HTR-8/SVneo (cell line): ENCODE data around the gene WLS.
"Not testable (repeated sequence)": the region's sequence is repeated elsewhere in the genome, so short reads cannot be mapped to it uniquely, and the experiment has no call there.

Source experiments
- DNase-seq: peaks from one replicate; pipeline ENCODE4 v3.0.0; 2011; ENCODE audit warnings: low spot score, mixed read lengths; ENCODE audit not compliant: insufficient read length
- FAIRE-seq: peaks from 2 replicates; lab custom pipeline; 2011; peaks lifted over from hg19 to GRCh38; lab: Jason Lieb, UNC

WLS gene

GRCh38 chr1:68173936-68174737 lies 58.2 kb downstream of the WLS start:
- FAIRE-seq, result peak; percentile 95
- peak; percentile 73 for DNase-seq

GRCh38 chr1:68173283-68173935 lies 58.9 kb downstream of the WLS start:
- FAIRE-seq, result no peak
- DNase-seq, result no peak

GRCh38 chr1:68171795-68172194 lies 60.5 kb downstream of the WLS start:
- not testable (repeated sequence) for FAIRE-seq, DNase-seq

GRCh38 chr1:68168545-68169171 lies 63.7 kb downstream of the WLS start:
- no peak for DNase-seq
- FAIRE-seq, result no peak

GRCh38 chr1:68167211-68167610 lies 65.1 kb downstream of the WLS start:
- DNase-seq (no peak), FAIRE-seq (no peak)

- no peak for FAIRE-seq
- no peak for DNase-seq
These were observed 66.0 kb downstream of the WLS start for GRCh38 chr1:68166348-68166747.

- DNase-seq (no peak), FAIRE-seq (no peak)
These were observed 66.7 kb downstream of the WLS start for GRCh38 chr1:68165665-68166064.

GRCh38 chr1:68164918-68165317 lies 67.4 kb downstream of the WLS start:
- no peak for FAIRE-seq
- no peak for DNase-seq

- DNase-seq (no peak), FAIRE-seq (no peak)
These were observed 69.1 kb downstream of the WLS start for GRCh38 chr1:68163220-68163619.

GRCh38 chr1:68162761-68163160 lies 69.6 kb downstream of the WLS start:
- no peak for DNase-seq
- FAIRE-seq, result no peak

- not testable (repeated sequence) for FAIRE-seq, DNase-seq
These were observed 70.7 kb downstream of the WLS start for GRCh38 chr1:68161672-68162071.

- DNase-seq, result not testable (repeated sequence)
These were observed 71.4 kb downstream of the WLS start for GRCh38 chr1:68160935-68161334.

GRCh38 chr1:68160021-68160420 lies 72.3 kb downstream of the WLS start:
- FAIRE-seq, result no peak

More at GRCh38 chr1:68160935-68161334, 71.4 kb downstream of the WLS start:
- not testable (repeated sequence) for FAIRE-seq

GRCh38 chr1:68158837-68159236 lies 73.5 kb downstream of the WLS start:
- FAIRE-seq, result no peak
- DNase-seq, result no peak

More at GRCh38 chr1:68160021-68160420, 72.3 kb downstream of the WLS start:
- no peak for DNase-seq

GRCh38 chr1:68157416-68157815 lies 74.9 kb downstream of the WLS start:
- no peak for FAIRE-seq
- DNase-seq, result no peak

GRCh38 chr1:68151690-68152089 lies 80.6 kb downstream of the WLS start:
- FAIRE-seq, result no peak
- no peak for DNase-seq

GRCh38 chr1:68149907-68150306 lies 82.4 kb downstream of the WLS start:
- DNase-seq, result no peak
- no peak for FAIRE-seq

- FAIRE-seq (no peak), DNase-seq (no peak)
These were observed 83.1 kb downstream of the WLS start for GRCh38 chr1:68149110-68149798.

- DNase-seq (no peak), FAIRE-seq (no peak)
These were observed 83.7 kb downstream of the WLS start for GRCh38 chr1:68148631-68149030.

- DNase-seq (no peak), FAIRE-seq (no peak)
These were observed 84.7 kb downstream of the WLS start for GRCh38 chr1:68147534-68148171.
